Measurements from ENCODE around the gene SRPX2.

Gene SRPX2

DNA sequence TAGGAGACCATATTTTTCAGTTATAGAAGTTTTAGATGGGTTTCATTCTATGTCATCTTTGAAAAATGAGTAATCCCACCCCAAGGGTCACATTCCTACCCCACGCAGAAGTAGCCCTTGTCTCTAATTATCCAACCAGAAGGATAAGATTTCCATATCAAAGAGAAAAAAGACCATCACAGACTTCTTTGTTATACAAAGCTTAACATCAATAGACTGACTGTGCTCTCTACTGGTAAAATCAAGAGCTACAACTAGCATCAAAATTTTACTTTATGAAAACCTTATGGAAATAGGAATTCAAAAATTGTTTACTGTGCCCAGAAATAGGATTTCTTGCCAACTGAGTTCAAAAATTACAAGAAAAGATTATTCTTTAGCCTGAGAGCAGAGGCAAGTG is 34.4 kb upstream of the SRPX2 start:
- TF ChIP-seq CTCF (IDR thresholded peaks at IDR 0.05) = no peak
- H3K4me3 Mint-ChIP-seq = no peak overlapping the region
- DNase-seq = no peak
- H3K27me3 Mint-ChIP-seq (ENCODE audit: low read depth, poor library complexity) = peaks cover 3% of the 10 kb centered on the region
- H3K36me3 Mint-ChIP-seq (ENCODE audit: low read depth) = no peaks in the 10 kb centered on the region
- peaks cover under 1% of the 10 kb centered on the region for H3K4me1 Mint-ChIP-seq
- H3K9me3 Mint-ChIP-seq = peaks cover 14% of the 10 kb centered on the region
- no peak overlapping the region for H3K27ac Mint-ChIP-seq

- no peak for TF ChIP-seq CTCF (IDR thresholded peaks at IDR 0.05)
Measured at GRCh38 chrX:100611951-100612350, 32.0 kb upstream of the SRPX2 start.

GRCh38 chrX:100615005-100615404 is 29.0 kb upstream of the SRPX2 start:
- H3K27me3 Mint-ChIP-seq (ENCODE audit: low read depth, poor library complexity) = peaks cover 3% of the 10 kb centered on the region
- DNase-seq = no peak
- no peaks in the 10 kb centered on the region for H3K36me3 Mint-ChIP-seq (ENCODE audit: low read depth)
- no peak overlapping the region for H3K27ac Mint-ChIP-seq
- H3K4me1 Mint-ChIP-seq = peaks cover 5% of the 10 kb centered on the region
- H3K4me3 Mint-ChIP-seq = no peak overlapping the region
- TF ChIP-seq CTCF (IDR thresholded peaks at IDR 0.05) = peak; percentile 38
- H3K9me3 Mint-ChIP-seq = peaks cover 45% of the 10 kb centered on the region

More at GRCh38 chrX:100611951-100612350, 32.0 kb upstream of the SRPX2 start:
- Mint-ChIP-seq H3K4me3 (no peak overlapping the region), H3K27me3 (ENCODE audit: low read depth, poor library complexity) (peaks cover 3% of the 10 kb centered on the region), H3K9me3 (peaks cover 29% of the 10 kb centered on the region), H3K36me3 (ENCODE audit: low read depth) (no peaks in the 10 kb centered on the region), H3K4me1 (peaks cover 5% of the 10 kb centered on the region), H3K27ac (no peak overlapping the region)
- DNase-seq = no peak

DNA sequence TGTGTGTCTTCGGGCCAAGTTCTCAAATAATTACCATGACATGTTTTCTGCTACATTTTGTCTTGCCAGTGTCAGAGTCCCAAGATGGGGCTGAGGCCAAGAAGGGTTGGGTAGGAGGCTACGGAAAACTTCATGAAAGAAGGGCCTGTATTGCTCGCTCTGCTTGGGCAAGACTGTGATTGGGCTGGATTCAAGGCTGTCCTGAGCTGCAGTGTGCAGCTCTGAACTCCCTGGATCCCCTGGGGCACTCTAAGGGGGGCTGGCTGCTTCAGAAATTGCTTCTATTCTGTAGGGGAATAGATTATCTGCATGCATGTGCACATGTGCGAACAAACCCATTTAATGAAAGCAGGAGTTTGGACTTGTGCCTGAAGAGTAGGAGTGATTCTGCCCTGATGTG is 21.0 kb upstream of the SRPX2 start:
- Mint-ChIP-seq H3K36me3 (ENCODE audit: low read depth) (peaks cover 16% of the 10 kb centered on the region), H3K4me3 (no peak overlapping the region), H3K27ac (no peak overlapping the region), H3K27me3 (ENCODE audit: low read depth, poor library complexity) (no peaks in the 10 kb centered on the region), H3K9me3 (peaks cover 45% of the 10 kb centered on the region), H3K4me1 (no peaks in the 10 kb centered on the region)
- no peak for DNase-seq
- TF ChIP-seq CTCF (IDR thresholded peaks at IDR 0.05) = no peak

- H3K4me1 Mint-ChIP-seq = peaks cover 8% of the 10 kb centered on the region
- H3K27me3 Mint-ChIP-seq (ENCODE audit: low read depth, poor library complexity) = no peaks in the 10 kb centered on the region
- peaks cover 38% of the 10 kb centered on the region for H3K36me3 Mint-ChIP-seq (ENCODE audit: low read depth)
- peak overlapping the region; percentile 57 for H3K27ac Mint-ChIP-seq
- no peak overlapping the region for H3K4me3 Mint-ChIP-seq
- H3K9me3 Mint-ChIP-seq = peaks cover 30% of the 10 kb centered on the region
- no peak for TF ChIP-seq CTCF (IDR thresholded peaks at IDR 0.05)
- no peak for DNase-seq
Measured at GRCh38 chrX:100625985-100626491, 18.0 kb upstream of the SRPX2 start.

DNA sequence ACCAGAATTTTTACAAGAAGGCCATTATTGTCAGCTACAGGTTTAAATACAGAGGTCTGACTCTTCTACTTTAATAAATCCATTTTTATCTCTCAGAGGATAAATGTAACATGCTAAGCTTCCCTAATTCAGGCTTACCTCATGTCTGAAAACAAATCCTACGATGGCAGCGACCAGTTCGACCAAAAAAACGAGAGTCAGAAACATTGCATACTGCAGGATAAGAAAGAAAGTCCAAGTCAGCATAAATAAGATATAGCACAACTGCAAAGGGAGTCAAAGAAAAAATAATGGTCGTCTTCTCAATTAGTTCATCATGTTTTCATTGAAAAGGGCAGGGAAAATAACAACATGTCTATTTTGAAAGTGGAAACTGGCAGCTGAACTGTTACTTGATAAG is 9.0 kb upstream of the SRPX2 start:
- peaks cover 19% of the 10 kb centered on the region for H3K4me1 Mint-ChIP-seq
- no peaks in the 10 kb centered on the region for H3K27me3 Mint-ChIP-seq (ENCODE audit: low read depth, poor library complexity)
- peaks cover 38% of the 10 kb centered on the region for H3K36me3 Mint-ChIP-seq (ENCODE audit: low read depth)
- peak overlapping the region; percentile 88 for H3K4me3 Mint-ChIP-seq
- peaks cover 44% of the 10 kb centered on the region for H3K9me3 Mint-ChIP-seq
- H3K27ac Mint-ChIP-seq = no peak overlapping the region
- TF ChIP-seq CTCF (IDR thresholded peaks at IDR 0.05) = no peak
- DNase-seq = no peak
